Skin of body (tissue), 2 donors: ENCODE measurements around the gene SPECC1. TPM values are rescaled to one million over a fixed set of nuclear protein-coding genes. Genes with fewer than 3 reads are reported as not detected.
A peak's percentile ranks its signal among the peaks of the same experiment; 100 is the strongest.
"Not testable (repeated sequence)": the region's sequence is repeated elsewhere in the genome, so short reads cannot be mapped to it uniquely, and the experiment has no call there.

ENCODE experiments used
- DNase-seq: peaks from one replicate; lab custom pipeline; 2025; lab: John Stamatoyannopoulos, UW
- total RNA-seq: library from RNA; depleted of rRNA; stranded (reverse); fragments of >200 nt; gene quantifications from one replicate; pipeline ENCODE4 v1.2.3, GENCODE V29; 2014

SPECC1 gene
- total RNA-seq, 1 donor from 2014 or later = 21.3 TPM

GRCh38 chr17:20206068-20206467, 196.9 kb downstream of the SPECC1 start:
- DNase-seq = no peak

- no peak for DNase-seq
These were observed 197.4 kb downstream of the SPECC1 start for GRCh38 chr17:20206591-20206990.

- DNase-seq = no peak
These were observed 198.3 kb downstream of the SPECC1 start for GRCh38 chr17:20207262-20207985.

- DNase-seq = no peak
These were observed 199.6 kb downstream of the SPECC1 start for GRCh38 chr17:20208717-20209116.

GRCh38 chr17:20210180-20210579, 201.0 kb downstream of the SPECC1 start:
- DNase-seq = no peak

GRCh38 chr17:20210614-20211013, 201.5 kb downstream of the SPECC1 start:
- DNase-seq = no peak

GRCh38 chr17:20211246-20211645, 202.1 kb downstream of the SPECC1 start:
- DNase-seq = no peak

- no peak for DNase-seq
These were observed 204.3 kb downstream of the SPECC1 start for GRCh38 chr17:20213449-20213848.

GRCh38 chr17:20214794-20215193, 205.6 kb downstream of the SPECC1 start:
- no peak for DNase-seq

GRCh38 chr17:20216154-20216815, 207.1 kb downstream of the SPECC1 start:
- no peak for DNase-seq

GRCh38 chr17:20216853-20217252, 207.7 kb downstream of the SPECC1 start:
- DNase-seq = no peak

GRCh38 chr17:20217677-20218076, 208.5 kb downstream of the SPECC1 start:
- DNase-seq = no peak

GRCh38 chr17:20218272-20218671, 209.1 kb downstream of the SPECC1 start:
- DNase-seq = no peak

GRCh38 chr17:20223808-20224328, 214.7 kb downstream of the SPECC1 start:
- no peak for DNase-seq

GRCh38 chr17:20224379-20224778, 215.2 kb downstream of the SPECC1 start:
- no peak for DNase-seq

GRCh38 chr17:20225162-20226115, 216.3 kb downstream of the SPECC1 start:
- DNase-seq = no peak

GRCh38 chr17:20226814-20227482, 217.8 kb downstream of the SPECC1 start:
- peak; percentile 85 for DNase-seq

GRCh38 chr17:20227720-20228370, 218.7 kb downstream of the SPECC1 start:
- DNase-seq = not testable (repeated sequence)

GRCh38 chr17:20228410-20228809, 219.3 kb downstream of the SPECC1 start:
- no peak for DNase-seq

GRCh38 chr17:20228860-20229259, 219.7 kb downstream of the SPECC1 start:
- no peak for DNase-seq

- no peak for DNase-seq
These were observed 221.8 kb downstream of the SPECC1 start for GRCh38 chr17:20230924-20231323.
